Natural killer cell (primary cell): Measurements from ENCODE around the gene MYO18B. TPM values are rescaled to one million over a fixed set of nuclear protein-coding genes. Genes with fewer than 3 reads are reported as not detected.

Experiments
- ATAC-seq, 3 donors: fragments of 150-1000 bp in 2 of 3; fragments of 200-7000 bp in 1 of 3; cut with Tn5 transposase; 1 replicate in 1 of 3; 2 replicates in 2 of 3; pipeline ENCODE4 v1.10.0; 2021; ENCODE audit warnings: mild to moderate bottlenecking in 2 of 3, moderate library complexity in 2 of 3
- DNase-seq, 2 donors: peaks; one replicate each; pipeline versions ENCODE4 v3.0.0 to v3.0.0-alpha.2; 2013 to 2021; ENCODE audit warnings: mixed read lengths in 1 of 2
- H3K27ac ChIP-seq: one replicate; pipeline ENCODE4 v1.5.1; 2013; ENCODE audit warnings: mild to moderate bottlenecking, low read length
- H3K27me3 ChIP-seq: one replicate; pipeline ENCODE4 v1.6.1; 2013; ENCODE audit warnings: low read length; ENCODE audit not compliant: control insufficient read depth, insufficient read depth
- H3K36me3 ChIP-seq: one replicate; pipeline ENCODE4 v1.6.1; 2013; ENCODE audit warnings: low read length; ENCODE audit not compliant: control insufficient read depth, insufficient read depth
- H3K4me1 ChIP-seq: one replicate; pipeline ENCODE4 v1.6.1; 2013; ENCODE audit warnings: low read length; ENCODE audit not compliant: control insufficient read depth, insufficient read depth
- H3K4me3 ChIP-seq: one replicate; pipeline ENCODE4 v1.5.1; 2013; ENCODE audit warnings: low read length
- H3K9me3 ChIP-seq: one replicate; pipeline ENCODE4 v1.6.1; 2013; ENCODE audit warnings: low read length; ENCODE audit not compliant: control insufficient read depth, insufficient read depth
- H3K27ac Mint-ChIP-seq, 2 donors: one replicate each; pipeline ENCODE4 v1.8.0; 2022; ENCODE audit warnings: mild to moderate bottlenecking in 2 of 2, mixed read lengths in 2 of 2, moderate library complexity in 1 of 2
- H3K27me3 Mint-ChIP-seq, 2 donors: one replicate each; pipeline ENCODE4 v1.8.0; 2022; ENCODE audit warnings: low read depth in 2 of 2, mixed read lengths in 2 of 2
- H3K36me3 Mint-ChIP-seq: one replicate; pipeline ENCODE4 v1.8.0; 2022; ENCODE audit warnings: mixed read lengths
- H3K4me1 Mint-ChIP-seq, 2 donors: one replicate each; pipeline ENCODE4 v1.8.0; 2022; ENCODE audit warnings: mixed read lengths in 2 of 2
- H3K4me3 Mint-ChIP-seq: one replicate; pipeline ENCODE4 v1.8.0; 2022; ENCODE audit warnings: mild to moderate bottlenecking, moderate library complexity, mixed read lengths
- H3K9me3 Mint-ChIP-seq, 2 donors: one replicate each; pipeline ENCODE4 v1.8.0; 2022; ENCODE audit warnings: mixed read lengths in 2 of 2
- CTCF ChIP-seq: fragments of 200-600 bp; IDR thresholded peaks from one replicate; pipeline ENCODE4 v1.8.0; 2022; ENCODE audit warnings: antibody characterized with exemption
- WGBS: methylation state at CpG from one replicate; pipeline ENCODE4 v1.1.7; 2013; ENCODE audit warnings: missing lambda C conversion rate; ENCODE audit not compliant: insufficient coverage; 5-methylcytosine and 5-hydroxymethylcytosine counted together
- intact Hi-C: fragments of 100-400 bp; cut with micrococcal nuclease; formaldehyde crosslinking; loops from one replicate; pipeline ENCODE4 v1.14.2; 2022
- total RNA-seq, 4 donors: library from RNA; stranded (reverse); fragments of 120-200 nt in 1 of 4; gene quantifications; one replicate each; pipeline versions ENCODE4 v1.2.3 to v1.2.4, GENCODE V29; 2013 to 2022

Gene MYO18B
- total RNA-seq, 3 donors from 2014 or later (not counting 1 experiment from before 2014, with no cell fraction given): 0.07 to 0.14 (median 0.10) TPM

GRCh38 chr22:26021516-26021915 lies 279.5 kb downstream of the MYO18B start:
- 100% methylated on average over 1 of the region's 2 CpGs for WGBS
- no peaks in the 10 kb centered on the region for H3K27me3 ChIP-seq
- intact Hi-C loops: no loop called here
- H3K27ac ChIP-seq: no peak overlapping the region
- H3K36me3 ChIP-seq: no peaks in the 10 kb centered on the region
- H3K36me3 Mint-ChIP-seq: no peaks in the 10 kb centered on the region
- H3K9me3 Mint-ChIP-seq: no peaks in the 10 kb centered on the region
- no peak for ATAC-seq
- H3K27ac Mint-ChIP-seq: no peak overlapping the region
- no peaks in the 10 kb centered on the region for H3K4me1 ChIP-seq
- no peaks in the 10 kb centered on the region for H3K4me1 Mint-ChIP-seq
- H3K9me3 ChIP-seq: peaks cover 6% of the 10 kb centered on the region
- no peak for TF ChIP-seq CTCF
- H3K27me3 Mint-ChIP-seq: peaks cover 7 to 10% of the 10 kb centered on the region in 2 donors
- no peak overlapping the region for H3K4me3 Mint-ChIP-seq
- no peak overlapping the region for H3K4me3 ChIP-seq
- DNase-seq: no peak

DNA sequence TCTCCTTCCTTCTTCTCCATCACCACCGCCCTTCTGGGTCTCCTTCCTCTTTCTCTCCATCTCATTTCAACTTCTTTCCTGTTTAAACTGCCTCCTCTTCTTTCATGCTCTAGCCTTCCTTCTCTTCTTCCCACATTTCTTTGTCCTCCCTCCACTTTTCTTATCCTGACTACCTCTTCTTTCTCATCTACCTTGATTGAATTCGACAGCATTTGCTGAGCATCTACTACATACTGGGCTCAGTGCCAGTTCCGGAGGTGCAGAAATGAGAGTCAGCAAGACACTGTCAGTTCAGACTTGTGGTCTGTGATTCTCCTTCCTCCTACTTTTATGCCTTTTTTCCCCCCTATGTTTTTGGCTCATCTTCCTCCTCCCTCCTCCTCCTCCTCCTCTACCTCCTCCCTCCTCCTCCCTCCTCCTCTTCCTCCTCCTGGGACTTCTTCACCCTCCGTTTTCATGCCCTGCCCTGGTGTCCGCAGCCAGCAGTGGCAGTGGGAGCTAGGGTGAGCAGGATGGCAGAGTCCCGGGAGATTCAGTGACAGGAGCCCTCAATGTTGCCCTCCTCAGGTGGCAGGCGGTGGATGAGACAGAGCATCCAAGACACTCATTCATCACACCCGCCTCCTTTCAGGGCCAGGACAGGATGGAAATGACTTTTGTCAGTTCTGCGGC lies 281.3 kb downstream of the MYO18B start:
- Mint-ChIP-seq H3K9me3 (no peaks in the 10 kb centered on the region), H3K4me1 (no peaks in the 10 kb centered on the region), H3K4me3 (no peak overlapping the region), H3K27ac (no peak overlapping the region), H3K27me3 (peaks cover 3 to 8% of the 10 kb centered on the region in 2 donors), H3K36me3 (no peaks in the 10 kb centered on the region)
- H3K27ac ChIP-seq: no peak overlapping the region
- H3K36me3 ChIP-seq: no peaks in the 10 kb centered on the region
- no peaks in the 10 kb centered on the region for H3K4me1 ChIP-seq
- ATAC-seq (no peak), DNase-seq (no peak)
- no peak overlapping the region for H3K4me3 ChIP-seq
- no peaks in the 10 kb centered on the region for H3K27me3 ChIP-seq
- 83% methylated on average over 9 of the region's 9 CpGs for WGBS
- TF ChIP-seq CTCF: no peak
- intact Hi-C loops: no loop called here
- peaks cover 6% of the 10 kb centered on the region for H3K9me3 ChIP-seq

DNA sequence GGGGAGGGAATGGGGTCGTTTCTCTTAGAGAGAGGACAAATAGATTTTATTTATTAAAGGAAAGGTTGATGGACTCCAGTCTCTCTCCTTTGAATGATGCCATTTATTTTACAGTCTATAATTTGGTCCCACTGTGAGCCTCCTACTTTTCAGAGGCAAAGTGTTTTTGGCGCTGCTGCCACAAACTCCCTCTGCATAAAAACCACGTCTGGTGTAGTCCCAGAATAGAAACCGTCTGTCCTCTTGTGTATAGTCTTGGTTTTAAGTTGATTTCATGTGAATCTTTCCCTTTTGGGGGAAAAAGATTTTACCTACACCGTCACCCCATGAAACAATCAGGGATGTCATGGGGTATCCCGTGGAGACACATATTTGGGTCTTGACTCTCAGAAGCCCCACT lies 283.6 kb downstream of the MYO18B start:
- H3K36me3 Mint-ChIP-seq: no peaks in the 10 kb centered on the region
- H3K9me3 ChIP-seq: peaks cover 6% of the 10 kb centered on the region
- intact Hi-C loops: no loop called here
- WGBS: 88% methylated on average over 4 of the region's 6 CpGs
- no peak overlapping the region for H3K27ac Mint-ChIP-seq
- DNase-seq (no peak), ATAC-seq (no peak)
- H3K4me3 ChIP-seq: no peak overlapping the region
- H3K27me3 Mint-ChIP-seq: peaks cover 0 to 3% of the 10 kb centered on the region in 2 donors
- H3K4me3 Mint-ChIP-seq: no peak overlapping the region
- no peaks in the 10 kb centered on the region for H3K36me3 ChIP-seq
- H3K4me1 Mint-ChIP-seq: no peaks in the 10 kb centered on the region
- H3K27ac ChIP-seq: no peak overlapping the region
- no peaks in the 10 kb centered on the region for H3K4me1 ChIP-seq
- H3K9me3 Mint-ChIP-seq: no peaks in the 10 kb centered on the region
- no peak for TF ChIP-seq CTCF
- no peaks in the 10 kb centered on the region for H3K27me3 ChIP-seq

DNA sequence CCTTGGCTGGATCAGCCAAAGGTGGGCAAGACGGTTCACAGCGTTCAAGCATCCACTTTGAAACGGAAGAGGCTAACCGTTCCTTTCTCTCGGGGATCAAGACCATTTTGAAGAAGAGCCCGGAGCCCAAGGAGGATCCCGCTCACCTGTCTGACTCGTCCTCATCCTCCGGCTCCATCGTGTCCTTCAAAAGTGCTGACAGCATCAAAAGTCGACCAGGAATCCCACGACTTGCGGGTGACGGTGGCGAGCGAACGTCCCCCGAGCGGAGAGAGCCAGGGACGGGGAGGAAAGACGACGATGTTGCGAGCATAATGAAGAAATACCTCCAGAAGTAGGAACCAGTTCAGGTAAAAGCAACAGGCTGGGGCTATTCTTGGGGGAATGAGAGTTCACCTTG lies 285.4 kb downstream of the MYO18B start:
- no peaks in the 10 kb centered on the region for H3K9me3 Mint-ChIP-seq
- no peaks in the 10 kb centered on the region for H3K27me3 ChIP-seq
- intact Hi-C loops: no loop called here
- no peaks in the 10 kb centered on the region for H3K36me3 ChIP-seq
- TF ChIP-seq CTCF: no peak
- H3K27me3 Mint-ChIP-seq: peaks cover 0 to 7% of the 10 kb centered on the region in 2 donors
- DNase-seq: no peak
- H3K4me1 ChIP-seq: no peaks in the 10 kb centered on the region
- H3K4me3 Mint-ChIP-seq: no peak overlapping the region
- H3K36me3 Mint-ChIP-seq: no peaks in the 10 kb centered on the region
- no peak for ATAC-seq
- no peak overlapping the region for H3K27ac ChIP-seq
- no peak overlapping the region for H3K27ac Mint-ChIP-seq
- no peak overlapping the region for H3K4me3 ChIP-seq
- peaks cover 6% of the 10 kb centered on the region for H3K9me3 ChIP-seq
- H3K4me1 Mint-ChIP-seq: no peaks in the 10 kb centered on the region
- WGBS: 94% methylated on average over 23 of the region's 23 CpGs
